T-helper 1 cell treated with Interleukin-12 subunit alpha and Interleukin-12 subunit beta and Interleukin-4 antibody, amounts not matched to agents 30 μg/mL and 1 μg/mL, for 36 hours (primary cell): Measurements from ENCODE around the gene CEACAM7.
"Not testable (repeated sequence)": the region's sequence is repeated elsewhere in the genome, so short reads cannot be mapped to it uniquely, and the experiment has no call there.

ENCODE experiments used
- H3K27ac Mint-ChIP-seq: one replicate; pipeline ENCODE4 v1.8.0; 2021; ENCODE audit warnings: mild to moderate bottlenecking, mixed read lengths
- H3K27me3 Mint-ChIP-seq: one replicate; pipeline ENCODE4 v1.8.0; 2021; ENCODE audit warnings: low read depth, mixed read lengths
- H3K36me3 Mint-ChIP-seq: one replicate; pipeline ENCODE4 v1.8.0; 2021; ENCODE audit warnings: low read depth, mixed read lengths
- H3K4me1 Mint-ChIP-seq: one replicate; pipeline ENCODE4 v1.8.0; 2021; ENCODE audit warnings: low read depth, mixed read lengths
- H3K4me3 Mint-ChIP-seq: one replicate; pipeline ENCODE4 v1.8.0; 2021; ENCODE audit warnings: mild to moderate bottlenecking, moderate library complexity, mixed read lengths
- H3K9me3 Mint-ChIP-seq: one replicate; pipeline ENCODE4 v1.8.0; 2021; ENCODE audit warnings: mixed read lengths

CEACAM7 gene

DNA sequence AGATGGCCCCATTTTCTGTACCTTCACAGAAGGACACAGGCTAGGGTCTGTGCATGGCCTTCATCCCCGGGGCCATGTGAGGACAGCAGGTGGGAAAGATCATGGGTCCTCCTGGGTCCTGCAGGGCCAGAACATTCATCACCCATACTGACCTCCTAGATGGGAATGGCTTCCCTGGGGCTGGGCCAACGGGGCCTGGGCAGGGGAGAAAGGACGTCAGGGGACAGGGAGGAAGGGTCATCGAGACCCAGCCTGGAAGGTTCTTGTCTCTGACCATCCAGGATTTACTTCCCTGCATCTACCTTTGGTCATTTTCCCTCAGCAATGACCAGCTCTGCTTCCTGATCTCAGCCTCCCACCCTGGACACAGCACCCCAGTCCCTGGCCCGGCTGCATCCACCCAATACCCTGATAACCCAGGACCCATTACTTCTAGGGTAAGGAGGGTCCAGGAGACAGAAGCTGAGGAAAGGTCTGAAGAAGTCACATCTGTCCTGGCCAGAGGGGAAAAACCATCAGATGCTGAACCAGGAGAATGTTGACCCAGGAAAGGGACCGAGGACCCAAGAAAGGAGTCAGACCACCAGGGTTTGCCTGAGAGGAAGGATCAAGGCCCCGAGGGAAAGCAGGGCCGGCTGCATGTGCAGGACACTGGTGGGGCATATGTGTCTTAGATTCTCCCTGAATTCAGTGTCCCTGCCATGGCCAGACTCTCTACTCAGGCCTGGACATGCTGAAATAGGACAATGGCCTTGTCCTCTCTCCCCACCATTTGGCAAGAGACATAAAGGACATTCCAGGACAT, 7.0 kb upstream of the CEACAM7 start:
- no peaks in the 10 kb centered on the region for H3K36me3 Mint-ChIP-seq
- H3K9me3 Mint-ChIP-seq, result peaks cover 7% of the 10 kb centered on the region
- H3K27ac Mint-ChIP-seq, result no peak overlapping the region
- peaks cover 20% of the 10 kb centered on the region for H3K27me3 Mint-ChIP-seq
- H3K4me3 Mint-ChIP-seq, result no peak overlapping the region
- no peaks in the 10 kb centered on the region for H3K4me1 Mint-ChIP-seq

DNA sequence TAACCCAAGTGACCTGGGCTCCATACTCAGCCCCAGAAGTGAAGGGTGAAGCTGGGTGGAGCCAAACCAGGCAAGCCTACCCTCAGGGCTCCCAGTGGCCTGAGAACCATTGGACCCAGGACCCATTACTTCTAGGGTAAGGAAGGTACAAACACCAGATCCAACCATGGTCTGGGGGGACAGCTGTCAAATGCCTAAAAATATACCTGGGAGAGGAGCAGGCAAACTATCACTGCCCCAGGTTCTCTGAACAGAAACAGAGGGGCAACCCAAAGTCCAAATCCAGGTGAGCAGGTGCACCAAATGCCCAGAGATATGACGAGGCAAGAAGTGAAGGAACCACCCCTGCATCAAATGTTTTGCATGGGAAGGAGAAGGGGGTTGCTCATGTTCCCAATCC, 6.1 kb upstream of the CEACAM7 start:
- Mint-ChIP-seq H3K27ac (no peak overlapping the region), H3K36me3 (no peaks in the 10 kb centered on the region), H3K9me3 (peaks cover 7% of the 10 kb centered on the region), H3K4me1 (no peaks in the 10 kb centered on the region), H3K4me3 (no peak overlapping the region), H3K27me3 (peaks cover 25% of the 10 kb centered on the region)

- Mint-ChIP-seq H3K4me1 (no peaks in the 10 kb centered on the region), H3K36me3 (no peaks in the 10 kb centered on the region), H3K4me3 (no peak overlapping the region), H3K9me3 (peaks cover 7% of the 10 kb centered on the region), H3K27me3 (peaks cover 25% of the 10 kb centered on the region), H3K27ac (no peak overlapping the region)
Observed at GRCh38 chr19:41691268-41691970, 3.3 kb upstream of the CEACAM7 start.

- no peaks in the 10 kb centered on the region for H3K4me1 Mint-ChIP-seq
- H3K36me3 Mint-ChIP-seq, result no peaks in the 10 kb centered on the region
- peaks cover 30% of the 10 kb centered on the region for H3K27me3 Mint-ChIP-seq
- no peak overlapping the region for H3K27ac Mint-ChIP-seq
- H3K9me3 Mint-ChIP-seq, result peaks cover 7% of the 10 kb centered on the region
- no peak overlapping the region for H3K4me3 Mint-ChIP-seq
Observed at GRCh38 chr19:41690801-41691065, 2.7 kb upstream of the CEACAM7 start.

DNA sequence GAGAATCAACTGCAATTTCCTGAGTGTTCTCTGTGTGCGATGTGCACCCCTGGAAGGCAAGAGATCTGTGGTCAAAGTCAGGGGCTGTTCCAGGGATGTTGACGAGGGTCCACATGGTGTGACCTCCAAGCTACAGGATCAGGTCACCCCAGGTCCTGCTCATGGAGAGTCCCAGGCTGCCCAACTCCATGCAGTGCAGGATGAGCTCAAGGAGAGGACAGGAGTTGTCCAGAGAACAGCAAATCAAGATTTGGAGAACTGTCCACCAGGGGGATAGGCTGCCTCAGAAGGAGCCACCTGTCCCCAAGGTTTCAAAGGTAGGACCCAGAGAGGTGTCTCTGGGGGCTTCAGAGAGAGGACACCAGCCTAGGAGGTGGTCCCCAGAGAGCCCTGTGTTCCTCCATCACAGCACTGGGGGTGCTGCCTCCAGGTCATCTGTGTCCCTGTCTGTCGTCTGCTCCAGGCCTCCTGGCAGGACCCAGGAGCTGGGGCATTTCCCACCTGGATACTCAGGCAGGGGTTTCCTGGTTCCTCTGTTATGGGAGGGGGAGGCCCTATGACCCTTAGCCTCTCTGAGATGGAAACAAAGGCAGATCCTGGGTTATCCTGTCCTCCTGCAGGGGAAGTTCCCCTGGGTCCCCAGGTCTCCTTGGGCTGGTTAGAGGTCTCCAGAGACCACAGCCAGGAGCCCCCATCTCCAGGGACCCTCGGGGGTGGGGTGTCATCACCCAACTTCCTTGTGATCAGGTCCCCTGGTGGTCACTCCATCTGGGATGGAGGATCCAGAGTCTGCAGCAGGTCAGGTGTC, 2.1 kb upstream of the CEACAM7 start:
- H3K4me3 Mint-ChIP-seq, result no peak overlapping the region
- H3K27ac Mint-ChIP-seq, result no peak overlapping the region
- H3K4me1 Mint-ChIP-seq, result no peaks in the 10 kb centered on the region
- H3K27me3 Mint-ChIP-seq, result peaks cover 30% of the 10 kb centered on the region
- H3K36me3 Mint-ChIP-seq, result no peaks in the 10 kb centered on the region
- H3K9me3 Mint-ChIP-seq, result peaks cover 7% of the 10 kb centered on the region

DNA sequence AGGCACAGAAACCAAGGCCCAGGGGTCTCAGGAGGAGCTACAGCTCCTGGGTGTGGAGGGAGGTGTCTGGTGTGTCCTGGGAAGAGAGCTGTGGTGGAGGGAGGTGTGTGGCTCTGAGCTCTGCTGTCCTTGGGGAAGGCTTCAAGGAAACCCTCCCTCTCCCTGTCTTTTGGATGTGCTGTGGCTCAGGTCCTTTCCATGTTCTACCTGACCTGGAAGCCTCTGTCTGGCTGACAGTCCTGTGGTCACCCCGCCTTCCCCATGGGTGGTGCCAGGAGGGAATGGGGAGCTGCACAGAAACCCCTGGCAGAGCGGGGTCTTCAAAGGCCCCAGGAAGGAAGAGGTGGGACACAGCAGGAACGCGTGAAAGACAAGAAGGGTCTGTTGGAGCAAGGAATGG, 617 bp upstream of the CEACAM7 start:
- Mint-ChIP-seq H3K27me3 (peaks cover 37% of the 10 kb centered on the region), H3K9me3 (peaks cover 7% of the 10 kb centered on the region), H3K36me3 (no peaks in the 10 kb centered on the region), H3K27ac (no peak overlapping the region), H3K4me3 (no peak overlapping the region), H3K4me1 (no peaks in the 10 kb centered on the region)

DNA sequence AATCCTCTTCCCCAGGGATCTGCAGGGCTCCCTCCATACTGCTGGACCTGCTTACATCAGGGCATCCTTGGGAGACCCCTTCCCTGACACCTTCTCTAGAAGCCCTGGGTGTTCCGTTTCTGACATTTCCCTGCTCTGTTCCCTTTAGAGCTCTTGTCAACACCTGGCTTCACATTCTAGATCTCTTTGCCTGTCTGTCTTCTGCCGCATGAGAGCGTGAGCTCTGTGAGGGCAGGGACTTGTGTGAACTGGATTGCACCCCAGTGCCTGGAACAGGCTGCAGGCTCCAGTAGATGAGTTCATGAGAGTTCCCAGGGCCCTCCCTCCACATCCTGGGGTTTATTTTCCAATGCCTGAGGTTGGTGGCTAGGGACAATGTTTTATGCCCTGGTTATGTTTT, 651 bp downstream of the CEACAM7 start:
- Mint-ChIP-seq H3K27ac (no peak overlapping the region), H3K4me3 (no peak overlapping the region), H3K4me1 (no peaks in the 10 kb centered on the region), H3K27me3 (peaks cover 28% of the 10 kb centered on the region), H3K36me3 (no peaks in the 10 kb centered on the region), H3K9me3 (peaks cover under 1% of the 10 kb centered on the region)

GRCh38 chr19:41682437-41682836, 5.6 kb downstream of the CEACAM7 start:
- Mint-ChIP-seq H3K4me3 (no peak overlapping the region), H3K4me1 (no peaks in the 10 kb centered on the region), H3K27me3 (peaks cover 37% of the 10 kb centered on the region), H3K9me3 (no peaks in the 10 kb centered on the region), H3K27ac (no peak overlapping the region), H3K36me3 (no peaks in the 10 kb centered on the region)

DNA sequence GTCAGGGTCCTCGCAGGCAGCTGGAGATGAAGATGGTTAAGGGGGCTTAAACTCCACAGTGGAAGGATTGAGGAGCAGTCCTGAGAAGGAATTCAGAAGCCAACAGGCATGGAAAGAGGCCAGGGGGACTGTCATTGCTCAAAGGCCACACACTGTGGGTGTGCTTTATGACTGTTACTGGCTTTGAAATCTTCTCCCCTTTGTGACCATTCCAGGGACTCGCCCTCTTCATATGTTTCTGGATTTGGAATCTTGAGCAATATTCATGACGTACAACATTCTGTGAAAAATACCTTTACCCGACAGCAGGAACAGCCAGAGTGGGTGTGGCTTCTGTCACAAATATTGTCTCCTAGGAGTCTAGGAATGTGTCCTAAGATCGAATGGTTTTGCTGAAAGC, 16.6 kb downstream of the CEACAM7 start:
- Mint-ChIP-seq H3K9me3 (peaks cover 10% of the 10 kb centered on the region), H3K27me3 (peaks cover 28% of the 10 kb centered on the region), H3K36me3 (no peaks in the 10 kb centered on the region), H3K27ac (no peak overlapping the region), H3K4me1 (no peaks in the 10 kb centered on the region), H3K4me3 (no peak overlapping the region)

- no peak overlapping the region for H3K4me3 Mint-ChIP-seq
- no peaks in the 10 kb centered on the region for H3K36me3 Mint-ChIP-seq
- peaks cover 10% of the 10 kb centered on the region for H3K9me3 Mint-ChIP-seq
- no peaks in the 10 kb centered on the region for H3K4me1 Mint-ChIP-seq
- peaks cover 25% of the 10 kb centered on the region for H3K27me3 Mint-ChIP-seq
- no peak overlapping the region for H3K27ac Mint-ChIP-seq
Observed at GRCh38 chr19:41670755-41671154, 17.3 kb downstream of the CEACAM7 start.

DNA sequence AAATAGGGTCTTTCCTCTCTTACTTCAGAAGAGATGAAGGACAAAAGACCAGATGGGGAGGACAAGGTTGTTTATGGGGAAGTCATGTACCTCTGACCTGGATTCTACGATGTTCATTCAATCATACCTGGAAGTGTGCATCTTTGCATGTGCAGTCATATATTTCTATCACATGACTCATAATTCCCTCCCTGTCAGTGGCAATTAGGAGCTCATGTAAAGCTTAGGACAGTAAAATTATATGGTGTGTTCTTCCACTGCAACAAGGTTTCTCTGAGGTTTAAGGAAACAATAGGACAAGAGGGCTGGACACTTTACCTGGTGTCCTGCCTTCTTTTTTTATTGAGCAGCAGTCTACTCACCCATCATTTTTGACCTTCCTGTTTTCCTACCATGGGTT, 19.8 kb downstream of the CEACAM7 start:
- H3K4me3 Mint-ChIP-seq, result no peak overlapping the region
- H3K27ac Mint-ChIP-seq, result no peak overlapping the region
- H3K4me1 Mint-ChIP-seq, result no peaks in the 10 kb centered on the region
- H3K9me3 Mint-ChIP-seq, result peaks cover 25% of the 10 kb centered on the region
- peaks cover 17% of the 10 kb centered on the region for H3K27me3 Mint-ChIP-seq
- H3K36me3 Mint-ChIP-seq, result no peaks in the 10 kb centered on the region

DNA sequence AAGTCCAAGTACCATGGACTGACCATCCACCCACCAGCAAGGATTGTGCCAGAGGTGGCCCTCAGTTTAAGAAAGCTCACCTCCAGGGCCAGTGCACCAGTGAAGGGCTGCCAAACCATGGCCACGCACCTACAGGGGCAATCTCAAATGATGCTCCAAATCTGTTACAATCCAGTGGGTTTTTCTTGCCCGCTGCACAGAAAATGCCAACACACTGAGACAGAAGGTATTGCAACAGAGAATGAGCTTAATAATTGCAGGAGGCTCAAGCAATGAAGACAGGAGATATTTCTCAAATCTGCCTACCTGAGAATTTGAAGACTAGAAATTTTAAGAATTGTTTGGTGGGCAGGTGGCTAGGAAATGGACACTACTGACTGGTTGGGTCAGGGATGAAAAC, 22.0 kb downstream of the CEACAM7 start:
- Mint-ChIP-seq H3K27ac (no peak overlapping the region), H3K9me3 (peaks cover 25% of the 10 kb centered on the region), H3K27me3 (peaks cover 13% of the 10 kb centered on the region), H3K36me3 (no peaks in the 10 kb centered on the region), H3K4me3 (no peak overlapping the region), H3K4me1 (no peaks in the 10 kb centered on the region)

- Mint-ChIP-seq H3K27ac (no peak overlapping the region), H3K4me3 (no peak overlapping the region), H3K4me1 (peaks cover 8% of the 10 kb centered on the region), H3K9me3 (no peaks in the 10 kb centered on the region), H3K36me3 (no peaks in the 10 kb centered on the region), H3K27me3 (peaks cover 72% of the 10 kb centered on the region)
Observed at GRCh38 chr19:41657157-41657556, 30.9 kb downstream of the CEACAM7 start.

GRCh38 chr19:41656756-41657155, 31.3 kb downstream of the CEACAM7 start:
- H3K4me3 Mint-ChIP-seq, H3K9me3 Mint-ChIP-seq, H3K27ac Mint-ChIP-seq, H3K36me3 Mint-ChIP-seq, H3K4me1 Mint-ChIP-seq: not testable (repeated sequence)
- H3K27me3 Mint-ChIP-seq, result peaks cover 72% of the 10 kb centered on the region

DNA sequence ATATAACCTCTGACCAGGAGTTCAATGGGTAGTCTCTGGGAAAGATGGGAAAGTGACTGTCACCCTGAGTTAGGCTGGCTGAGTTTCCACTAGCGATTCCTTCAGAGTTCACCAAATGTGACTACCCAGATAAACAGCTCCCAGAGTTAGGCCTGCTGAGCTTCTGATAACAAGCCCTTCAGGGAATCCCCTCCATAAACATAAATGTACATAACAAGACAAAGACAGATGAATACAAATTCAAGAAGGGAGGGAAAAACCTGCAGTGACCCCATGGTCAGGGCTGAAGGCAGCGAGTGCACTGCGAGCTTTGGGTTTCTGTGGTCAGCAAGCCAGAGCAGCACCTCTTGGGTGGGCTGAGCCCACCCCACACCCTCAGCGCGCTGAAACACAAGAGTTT, 35.8 kb downstream of the CEACAM7 start:
- H3K4me1 Mint-ChIP-seq, result peaks cover 8% of the 10 kb centered on the region
- peaks cover 52% of the 10 kb centered on the region for H3K27me3 Mint-ChIP-seq
- no peak overlapping the region for H3K4me3 Mint-ChIP-seq
- no peaks in the 10 kb centered on the region for H3K9me3 Mint-ChIP-seq
- no peak overlapping the region for H3K27ac Mint-ChIP-seq
- H3K36me3 Mint-ChIP-seq, result no peaks in the 10 kb centered on the region
